Activated CD8-positive, alpha-beta memory T cell treated with anti-CD3 and anti-CD28 coated beads, Interleukin-2, amount 50 U/mL, for 1 hour (primary cell): ENCODE results near the gene VASH2.
"Not testable (repeated sequence)": the region's sequence is repeated elsewhere in the genome, so short reads cannot be mapped to it uniquely, and the experiment has no call there.

Source experiments
- DNase-seq: peaks from one replicate; pipeline ENCODE4 v3.0.0-alpha.2; 2020; ENCODE audit errors: extremely low read depth

Gene VASH2

GRCh38 chr1:212957546-212957945, 7.2 kb downstream of the VASH2 start:
- no peak for DNase-seq

DNA sequence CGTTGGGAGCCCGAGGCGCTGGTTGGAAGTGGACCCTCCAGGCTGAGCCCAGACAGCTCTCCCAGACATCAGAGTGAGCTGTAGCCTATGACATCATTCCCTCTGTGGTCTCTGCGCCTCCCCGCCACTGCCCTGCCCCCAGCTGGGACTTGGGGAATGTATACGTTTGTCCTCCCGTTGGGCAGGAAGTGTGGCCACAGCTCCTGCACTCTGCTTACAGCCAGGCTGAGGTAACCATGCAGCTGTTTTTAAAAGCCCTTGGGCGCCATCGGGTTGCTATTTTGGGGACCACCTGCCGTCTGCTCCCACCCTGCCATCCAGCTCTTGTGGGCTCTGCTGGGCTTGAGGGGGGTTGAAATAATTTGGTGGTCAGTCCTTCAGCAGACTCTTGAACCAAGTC, 7.8 kb downstream of the VASH2 start:
- DNase-seq: no peak

DNA sequence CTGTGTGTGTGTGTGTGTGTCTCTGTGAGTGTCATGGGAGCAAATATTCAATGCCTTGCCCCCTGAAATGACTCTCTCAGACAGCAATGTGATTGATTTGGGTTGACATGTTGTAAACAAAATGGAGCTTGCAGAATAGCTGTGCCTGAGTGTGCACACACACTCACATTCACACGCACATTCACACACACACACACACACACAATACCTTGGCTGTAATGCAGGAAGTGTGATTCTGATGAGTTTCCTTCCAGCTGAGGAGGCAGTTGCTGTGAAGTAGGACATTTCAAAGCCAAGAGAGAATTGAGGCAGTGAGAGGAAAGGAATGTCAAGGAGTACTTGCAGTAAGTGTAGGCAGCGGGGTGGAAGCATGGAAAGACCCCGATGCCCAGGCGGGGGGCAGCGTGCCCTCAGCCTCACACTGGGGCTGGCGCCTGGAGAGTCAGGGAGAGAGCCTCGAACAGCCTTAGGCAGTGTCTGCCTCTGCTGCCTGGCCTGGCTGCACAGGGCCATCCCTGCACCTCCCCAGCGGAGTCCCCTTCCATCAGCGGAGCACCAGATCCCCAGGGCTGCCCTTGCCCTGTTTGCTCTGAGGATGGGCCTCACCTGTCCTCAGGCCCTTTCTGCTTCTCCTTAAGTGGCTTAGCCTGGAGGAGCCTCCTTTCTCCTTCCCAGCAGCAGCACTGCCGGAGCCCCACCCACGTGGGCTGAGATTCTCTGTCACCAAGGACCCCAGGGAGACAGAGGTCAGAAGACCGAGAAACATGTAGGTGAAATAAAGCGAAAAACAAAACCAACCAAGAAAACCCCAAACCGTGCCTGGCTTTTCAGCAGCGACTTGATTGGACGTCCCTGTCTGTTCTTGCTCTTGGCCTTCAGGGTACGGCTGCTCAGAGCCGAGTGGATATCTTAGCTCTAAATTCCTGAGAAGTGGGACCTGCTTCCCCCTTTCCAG, 9.2 kb downstream of the VASH2 start:
- no peak for DNase-seq

GRCh38 chr1:212960932-212961331, 10.6 kb downstream of the VASH2 start:
- DNase-seq: no peak

- no peak for DNase-seq
These were observed 12.2 kb downstream of the VASH2 start for GRCh38 chr1:212962509-212962908.

DNA sequence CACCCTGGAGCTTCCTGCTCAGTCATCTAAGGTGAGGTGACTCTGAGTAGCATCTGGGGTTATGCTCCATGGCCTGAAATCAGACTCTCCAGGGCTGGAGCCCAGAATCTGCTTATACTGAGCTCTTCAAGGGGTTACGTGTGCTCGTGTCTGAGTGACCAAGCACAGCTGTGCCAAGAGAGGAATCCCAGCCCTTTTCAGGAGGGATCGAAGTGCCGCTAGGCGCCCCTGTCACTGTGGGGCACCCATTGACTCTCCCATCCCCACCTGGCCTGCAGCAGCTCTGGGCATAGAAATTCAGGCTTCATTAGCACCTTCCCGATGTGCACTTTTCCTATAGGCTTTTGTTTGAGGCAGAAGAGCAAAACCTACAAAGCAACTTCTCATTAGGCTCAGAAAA, 13.8 kb downstream of the VASH2 start:
- DNase-seq: no peak

DNA sequence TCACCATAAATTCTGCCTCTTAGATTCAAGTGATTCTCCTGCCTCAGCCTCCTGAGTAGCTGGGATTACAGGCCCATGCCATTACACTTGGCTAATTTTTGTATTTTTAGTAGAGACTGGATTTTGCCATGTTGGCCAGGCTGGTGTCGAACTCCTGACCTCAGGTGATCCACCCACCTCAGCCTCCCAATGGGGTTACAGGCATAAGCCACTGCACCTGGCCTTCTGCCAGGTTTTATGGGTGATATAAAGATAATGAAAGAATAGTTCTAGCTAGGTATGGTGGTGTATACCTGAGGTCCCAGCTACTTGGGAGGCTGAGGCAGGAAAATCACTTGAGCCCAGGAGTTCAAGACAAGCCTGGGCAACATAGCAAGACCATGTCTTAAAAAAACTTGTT, 14.7 kb downstream of the VASH2 start:
- not testable (repeated sequence) for DNase-seq

DNA sequence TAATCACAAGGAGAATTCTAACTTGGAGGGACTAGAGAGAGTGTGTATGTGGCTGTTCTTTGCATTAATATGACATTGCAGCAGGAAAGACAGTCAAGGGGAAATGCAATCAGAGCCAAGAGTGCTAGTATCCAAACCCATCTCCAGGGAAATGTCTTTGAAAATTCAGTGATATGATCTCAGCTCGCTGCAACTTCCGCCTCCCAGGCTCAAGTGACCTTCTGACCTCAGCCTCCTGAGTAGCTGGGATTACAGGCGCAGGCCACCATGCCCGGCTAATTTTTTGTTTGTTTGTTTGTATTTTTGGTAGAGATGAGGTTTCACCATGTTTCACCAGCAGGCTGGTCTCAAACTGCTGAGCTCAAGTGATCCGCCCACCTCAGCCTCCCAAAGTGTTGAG, 16.3 kb downstream of the VASH2 start:
- DNase-seq: no peak

DNA sequence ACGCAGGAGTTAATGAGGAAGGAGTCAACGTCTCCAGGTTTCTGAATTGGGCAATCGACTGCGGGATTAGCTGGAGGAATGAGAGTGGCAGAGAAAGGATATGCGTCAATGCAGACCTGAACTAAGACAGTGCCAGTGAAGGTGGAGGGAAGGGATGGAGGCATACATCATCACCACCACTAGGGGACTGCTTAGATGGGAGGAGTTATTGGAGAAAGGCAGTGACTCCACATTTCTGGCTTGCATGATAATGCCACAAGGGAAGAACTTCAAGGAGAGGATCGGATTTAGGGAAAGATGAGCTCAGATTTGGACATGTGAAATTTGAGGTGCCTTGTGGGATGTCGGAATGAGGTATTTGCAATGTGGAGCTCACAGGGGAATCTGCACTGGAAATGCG, 17.5 kb downstream of the VASH2 start:
- no peak for DNase-seq

GRCh38 chr1:212968368-212968863, 18.1 kb downstream of the VASH2 start:
- no peak for DNase-seq

DNA sequence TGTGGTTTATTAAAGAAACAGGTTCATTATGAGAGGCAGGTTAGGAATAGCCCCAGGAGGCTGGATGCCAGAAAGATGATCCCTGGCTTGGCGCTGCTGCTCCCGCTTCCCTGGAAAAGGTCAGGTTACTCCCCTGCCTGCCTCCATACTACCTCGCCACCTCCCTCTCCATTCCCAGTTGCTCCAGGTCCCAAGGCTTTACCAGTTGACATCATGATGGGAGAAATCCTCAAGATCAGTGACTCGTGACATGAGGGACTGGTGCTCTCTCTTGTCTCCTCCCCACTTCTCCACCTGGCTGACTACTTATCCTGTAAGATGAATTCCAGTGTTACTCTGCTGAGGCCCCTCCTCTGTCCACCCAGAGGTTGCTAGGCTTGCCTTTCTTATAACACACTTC, 19.7 kb downstream of the VASH2 start:
- DNase-seq: no peak

- no peak for DNase-seq
These were observed 21.0 kb downstream of the VASH2 start for GRCh38 chr1:212971312-212971711.

DNA sequence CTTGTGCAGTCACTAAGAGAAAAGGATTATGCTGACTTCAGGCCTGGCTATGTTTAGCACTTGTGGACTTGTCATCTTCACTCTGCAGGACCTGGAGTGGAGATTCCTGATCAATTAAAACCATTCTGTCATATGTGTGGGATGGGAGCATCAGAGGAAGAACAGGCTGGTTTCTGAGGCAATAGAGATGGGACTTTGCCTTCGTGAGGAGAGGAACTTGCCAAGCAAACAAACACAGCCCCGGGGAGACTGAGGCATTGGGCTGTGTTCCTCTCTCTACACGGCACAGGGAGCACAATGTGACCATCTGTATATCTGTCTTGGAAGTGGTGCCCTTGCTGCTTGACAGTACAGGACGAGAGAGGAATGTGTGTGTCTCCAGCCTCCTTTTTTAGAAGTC, 23.1 kb downstream of the VASH2 start:
- DNase-seq: no peak

DNA sequence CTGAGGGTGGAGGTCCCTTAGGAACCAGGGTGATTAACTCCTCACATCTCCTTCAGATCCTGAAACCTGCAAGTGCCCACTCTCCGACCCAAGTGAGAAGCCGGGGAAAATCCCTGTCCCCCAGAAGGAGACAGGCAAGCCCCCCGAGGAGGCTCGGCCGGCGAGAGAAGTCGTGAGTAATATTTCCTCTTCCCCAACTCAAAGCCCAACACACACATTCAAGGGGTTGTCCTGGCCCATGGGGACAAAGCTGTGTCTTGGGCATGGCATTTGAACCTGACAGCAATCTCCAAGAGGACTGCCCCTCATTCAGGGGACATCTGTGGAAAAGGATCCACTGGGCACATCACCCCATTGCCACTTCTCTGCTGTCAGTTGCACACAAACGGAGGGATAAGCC, 23.6 kb downstream of the VASH2 start:
- no peak for DNase-seq

DNA sequence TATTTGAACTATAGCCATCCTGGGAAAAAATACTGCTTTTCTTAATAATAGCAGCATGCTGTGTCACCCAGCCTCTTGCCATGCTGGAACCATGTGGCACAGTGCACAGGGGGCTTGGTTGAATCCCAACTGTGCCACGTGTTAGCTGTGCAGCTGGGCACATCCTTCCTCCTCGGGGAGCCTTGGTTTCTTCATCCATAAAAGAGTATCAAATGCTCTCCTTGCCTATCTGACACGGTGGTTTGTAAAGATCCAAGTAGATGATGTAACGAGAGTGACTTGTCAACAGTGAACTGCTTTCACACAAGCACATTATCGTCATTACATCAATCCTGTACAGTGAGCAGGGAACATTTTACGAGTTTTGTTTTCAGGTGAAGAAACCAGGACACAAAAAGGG, 24.4 kb downstream of the VASH2 start:
- no peak for DNase-seq

DNA sequence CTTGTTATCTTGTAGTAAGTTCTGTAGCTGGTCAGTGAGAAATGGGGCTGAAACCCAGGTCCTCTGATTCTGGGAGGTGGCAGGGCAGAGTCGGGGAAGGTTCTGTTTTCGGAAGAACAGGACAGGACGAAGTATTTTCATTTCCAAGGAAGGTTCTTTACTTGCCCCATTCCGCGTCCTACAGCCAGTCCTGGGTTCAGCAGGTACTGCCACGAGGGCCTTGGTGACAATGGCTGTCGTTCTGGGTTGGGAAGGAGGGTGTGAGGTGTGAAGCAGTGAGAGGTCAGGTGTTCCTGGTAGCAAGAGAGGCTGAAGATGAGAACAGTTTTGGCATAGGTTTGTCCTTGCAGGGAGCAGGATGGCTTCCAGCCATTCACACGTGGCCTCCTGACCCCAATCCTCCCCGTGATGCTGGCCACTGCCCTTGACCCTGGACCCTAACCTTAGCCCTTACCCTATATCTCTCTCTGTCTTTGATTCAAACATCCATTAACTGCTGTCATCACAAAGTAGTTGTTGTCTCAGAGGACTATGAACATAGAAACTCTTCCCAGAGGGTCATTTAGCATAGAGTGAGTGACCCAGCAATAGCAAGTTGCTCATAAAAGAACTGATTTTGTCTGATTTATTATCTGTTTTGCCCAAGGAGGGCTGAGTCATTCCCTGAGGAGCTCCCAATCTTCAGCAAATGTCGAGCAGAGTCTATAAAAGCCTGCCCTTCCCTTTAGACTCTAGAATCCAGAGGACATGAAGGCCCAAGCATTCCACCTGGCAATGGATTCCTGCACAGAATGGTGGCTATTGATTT, 25.0 kb downstream of the VASH2 start:
- DNase-seq: no peak

DNA sequence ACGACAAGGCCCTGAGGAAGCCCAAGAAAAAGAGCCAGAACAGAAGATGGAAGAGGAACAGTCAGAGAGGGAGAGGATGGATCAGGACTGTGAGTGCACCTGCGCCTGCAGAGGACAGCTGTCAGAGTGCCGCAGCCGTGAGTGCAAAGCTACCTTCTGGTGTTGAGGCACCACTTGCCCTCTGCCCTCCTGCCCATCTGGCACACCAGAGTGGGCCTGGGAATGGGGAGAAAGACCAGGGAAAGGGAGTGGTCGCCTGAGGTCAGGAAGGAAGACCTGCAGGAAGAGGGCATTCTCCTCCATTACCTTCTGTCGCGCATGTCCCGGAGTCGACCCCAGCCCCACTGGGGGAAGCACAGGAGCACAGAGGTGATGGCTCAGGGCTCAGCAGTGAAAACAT, 26.2 kb downstream of the VASH2 start:
- DNase-seq: no peak

GRCh38 chr1:212977781-212978645, 27.7 kb downstream of the VASH2 start:
- DNase-seq: no peak

DNA sequence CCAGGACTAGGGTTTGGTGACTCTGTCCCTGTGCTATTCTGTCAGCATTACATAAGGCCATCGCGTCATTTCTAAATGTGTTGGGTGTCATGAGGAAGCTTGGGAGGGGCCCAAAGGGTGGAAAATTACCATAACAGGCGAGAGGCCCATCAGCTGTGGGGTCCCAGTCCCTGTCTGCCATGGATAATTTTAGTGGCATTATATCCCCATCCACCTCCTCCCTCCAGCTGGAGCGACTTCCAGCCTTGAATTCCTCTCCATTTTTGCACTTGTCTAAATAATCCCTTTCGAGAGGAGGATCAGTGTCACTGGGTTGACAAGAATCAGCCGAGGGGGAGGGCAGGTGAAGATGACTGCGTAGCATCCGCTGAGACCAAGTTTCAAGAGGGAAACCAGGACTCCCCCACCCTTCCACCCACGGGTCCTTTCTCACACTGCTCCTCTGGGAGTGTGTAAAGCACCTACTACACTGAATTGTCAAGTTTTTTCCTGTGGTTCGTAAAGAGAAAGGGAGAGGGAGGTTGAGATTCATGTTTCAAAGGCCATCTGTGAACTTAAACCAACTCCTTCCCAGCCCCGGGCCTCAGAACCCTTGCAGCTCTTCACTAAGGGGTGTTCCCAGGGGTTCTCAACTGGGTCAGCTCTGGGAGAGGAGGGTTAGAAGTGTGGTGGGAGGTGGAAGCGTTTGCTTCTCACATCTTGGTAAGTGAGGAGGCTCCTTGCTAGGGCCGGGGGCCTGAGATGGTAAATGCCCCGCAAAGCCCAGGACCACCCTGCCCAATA, 29.2 kb downstream of the VASH2 start:
- DNase-seq: no peak

DNA sequence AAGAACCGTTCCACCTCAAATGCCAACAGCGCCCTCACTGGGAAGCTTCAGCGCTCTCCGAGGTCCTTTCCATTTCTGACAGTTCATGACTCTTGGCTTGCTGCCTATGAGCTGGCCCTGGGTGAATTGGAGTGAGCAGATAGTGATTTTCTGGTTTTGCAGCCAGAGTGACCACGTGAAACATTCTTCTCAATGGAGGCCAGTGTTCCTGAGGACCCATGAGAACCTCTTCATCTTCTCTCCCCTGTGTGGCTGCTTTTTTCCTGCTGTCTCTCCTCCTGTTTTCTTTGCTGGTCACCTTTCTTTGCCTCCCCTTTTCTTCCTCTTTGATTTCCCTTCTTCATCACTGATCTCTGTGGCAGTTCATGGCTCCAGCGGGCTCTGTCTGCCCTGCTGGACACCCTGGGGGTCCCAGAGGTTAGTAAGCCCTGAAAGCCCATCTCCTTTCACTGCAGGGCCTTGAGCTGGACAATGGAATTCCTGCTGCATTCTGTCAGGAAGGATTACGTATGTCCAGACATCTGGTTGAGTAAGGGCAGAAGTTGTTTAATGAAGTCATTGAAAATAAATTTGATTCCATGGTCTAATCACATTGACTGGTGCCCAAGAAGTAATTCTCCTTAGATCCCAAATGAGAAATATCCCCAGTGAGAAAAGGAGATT, 29.9 kb downstream of the VASH2 start:
- DNase-seq: no peak
